HFF-Myc (cell line): ENCODE measurements around the gene CNTN4.

Experiments used
- DNase-seq: peaks from one replicate; pipeline ENCODE4 v3.0.0-alpha.2; 2011; ENCODE audit warnings: low read depth; ENCODE audit errors: extremely low read depth
- H3K4me3 ChIP-seq: replicated peaks from 2 replicates; pipeline ENCODE4 v1.5.1; 2011; ENCODE audit warnings: low read depth, mild to moderate bottlenecking, control low read depth, low read length
- TF ChIP-seq, protein P1 (sequence below): IDR thresholded peaks from 2 replicates; pipeline ENCODE4 v1.5.1; 2012; ENCODE audit warnings: mild to moderate bottlenecking, low read depth, low read length, control low read depth; ENCODE audit errors: missing control alignments

The CNTN4 gene

DNA sequence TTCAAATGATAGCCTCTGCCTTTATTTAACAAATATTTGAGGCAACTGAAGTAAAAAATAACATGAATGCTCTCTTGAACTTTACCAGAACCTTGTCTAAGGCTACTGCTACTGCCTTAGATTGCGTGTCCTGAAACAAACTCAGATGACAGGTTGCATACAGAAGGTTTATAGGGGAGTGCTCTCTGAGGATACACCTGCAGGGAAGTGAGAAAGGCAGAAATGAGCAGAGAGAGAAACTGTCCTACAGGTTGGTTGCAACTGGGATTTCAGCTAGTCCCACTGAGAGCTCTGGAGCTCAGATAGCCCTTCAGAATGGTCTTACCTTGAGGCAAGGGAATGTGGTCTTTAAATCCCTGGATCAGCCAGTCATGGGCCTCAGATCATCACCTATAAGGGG is 846.0 kb downstream of the CNTN4 start:
- TF ChIP-seq, protein P1, sequence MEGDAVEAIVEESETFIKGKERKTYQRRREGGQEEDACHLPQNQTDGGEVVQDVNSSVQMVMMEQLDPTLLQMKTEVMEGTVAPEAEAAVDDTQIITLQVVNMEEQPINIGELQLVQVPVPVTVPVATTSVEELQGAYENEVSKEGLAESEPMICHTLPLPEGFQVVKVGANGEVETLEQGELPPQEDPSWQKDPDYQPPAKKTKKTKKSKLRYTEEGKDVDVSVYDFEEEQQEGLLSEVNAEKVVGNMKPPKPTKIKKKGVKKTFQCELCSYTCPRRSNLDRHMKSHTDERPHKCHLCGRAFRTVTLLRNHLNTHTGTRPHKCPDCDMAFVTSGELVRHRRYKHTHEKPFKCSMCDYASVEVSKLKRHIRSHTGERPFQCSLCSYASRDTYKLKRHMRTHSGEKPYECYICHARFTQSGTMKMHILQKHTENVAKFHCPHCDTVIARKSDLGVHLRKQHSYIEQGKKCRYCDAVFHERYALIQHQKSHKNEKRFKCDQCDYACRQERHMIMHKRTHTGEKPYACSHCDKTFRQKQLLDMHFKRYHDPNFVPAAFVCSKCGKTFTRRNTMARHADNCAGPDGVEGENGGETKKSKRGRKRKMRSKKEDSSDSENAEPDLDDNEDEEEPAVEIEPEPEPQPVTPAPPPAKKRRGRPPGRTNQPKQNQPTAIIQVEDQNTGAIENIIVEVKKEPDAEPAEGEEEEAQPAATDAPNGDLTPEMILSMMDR, result no peak
- no peak for DNase-seq
- no peak overlapping the region for H3K4me3 ChIP-seq

DNA sequence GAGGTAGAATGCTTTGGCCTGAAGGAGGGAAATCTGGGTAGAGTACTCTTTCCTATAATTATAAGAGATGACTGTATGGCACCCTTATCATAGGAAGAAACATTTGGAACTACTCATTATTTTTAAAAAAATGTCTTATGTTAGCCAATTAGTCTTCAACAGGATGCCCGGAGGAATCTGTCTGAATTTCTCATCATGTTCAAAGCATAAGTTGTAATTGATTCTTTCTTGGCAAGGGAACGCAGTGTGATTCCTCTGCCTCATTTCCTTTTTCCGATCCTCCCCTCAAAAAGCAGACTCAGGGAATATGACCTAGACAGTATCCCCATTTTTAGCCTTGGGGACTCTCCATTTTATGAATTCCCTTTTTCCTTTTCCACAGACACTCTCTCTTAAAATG is 846.5 kb downstream of the CNTN4 start:
- H3K4me3 ChIP-seq, result no peak overlapping the region
- DNase-seq, result no peak
- TF ChIP-seq, protein P1, result no peak

DNA sequence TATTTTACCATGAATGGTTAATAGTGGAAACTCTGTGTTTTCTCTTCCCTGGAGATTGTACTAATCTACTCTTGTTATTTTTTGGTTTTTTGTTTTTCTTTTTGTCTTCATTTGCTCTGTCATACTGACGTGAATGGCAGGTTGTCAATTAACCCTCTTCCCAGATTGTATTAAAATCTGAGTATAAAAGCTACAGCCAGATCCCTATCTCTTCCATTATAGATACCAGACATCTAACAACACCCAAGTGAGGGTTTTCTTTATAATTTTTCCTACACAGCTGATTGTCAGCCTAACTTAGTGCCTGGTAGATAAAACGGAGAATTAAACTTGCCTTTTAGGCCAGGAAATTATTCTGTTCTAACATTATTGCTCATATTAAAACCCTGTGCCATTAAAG is 848.9 kb downstream of the CNTN4 start:
- no peak overlapping the region for H3K4me3 ChIP-seq
- no peak for DNase-seq
- TF ChIP-seq, protein P1, result no peak

DNA sequence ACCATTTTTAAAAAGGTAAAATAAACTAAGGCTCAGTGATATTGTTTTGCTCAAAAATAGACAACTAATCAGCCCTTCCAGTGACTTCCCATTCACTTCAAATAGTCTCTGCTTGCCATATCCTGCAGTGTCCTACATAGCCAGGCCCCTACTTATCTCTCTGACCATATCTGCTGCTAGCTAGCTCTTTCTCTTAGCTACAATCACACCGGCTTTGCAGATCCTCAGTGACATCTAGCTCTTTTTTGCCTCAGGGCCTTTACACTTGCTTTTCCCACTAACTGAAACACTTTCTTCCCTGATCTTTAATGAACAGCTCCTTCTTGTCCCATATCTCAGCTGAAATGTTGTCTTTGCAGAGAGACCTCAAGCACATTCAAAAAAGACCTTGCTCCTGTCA is 850.2 kb downstream of the CNTN4 start:
- TF ChIP-seq, protein P1, result no peak
- no peak for DNase-seq
- no peak overlapping the region for H3K4me3 ChIP-seq

DNA sequence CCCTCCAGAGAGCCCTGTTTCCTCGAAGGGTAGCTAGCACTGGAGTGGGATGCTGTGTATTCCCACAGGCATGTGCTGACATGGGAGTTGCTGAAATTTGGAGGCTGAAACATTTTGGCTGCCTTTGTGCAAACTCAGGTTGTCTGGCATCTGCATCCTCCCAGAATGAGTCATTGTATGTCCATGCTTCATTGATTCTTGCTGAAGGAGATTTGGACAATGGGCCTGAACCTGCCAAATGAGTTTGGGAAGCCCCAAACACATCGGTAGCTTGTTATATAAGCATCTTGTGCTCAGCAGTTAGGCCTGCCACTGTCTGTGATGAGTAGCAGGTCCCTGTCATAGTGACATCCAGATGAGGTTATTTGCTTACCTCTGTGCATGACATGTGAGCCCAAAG is 851.5 kb downstream of the CNTN4 start:
- TF ChIP-seq, protein P1, result no peak
- DNase-seq, result no peak
- H3K4me3 ChIP-seq, result no peak overlapping the region

DNA sequence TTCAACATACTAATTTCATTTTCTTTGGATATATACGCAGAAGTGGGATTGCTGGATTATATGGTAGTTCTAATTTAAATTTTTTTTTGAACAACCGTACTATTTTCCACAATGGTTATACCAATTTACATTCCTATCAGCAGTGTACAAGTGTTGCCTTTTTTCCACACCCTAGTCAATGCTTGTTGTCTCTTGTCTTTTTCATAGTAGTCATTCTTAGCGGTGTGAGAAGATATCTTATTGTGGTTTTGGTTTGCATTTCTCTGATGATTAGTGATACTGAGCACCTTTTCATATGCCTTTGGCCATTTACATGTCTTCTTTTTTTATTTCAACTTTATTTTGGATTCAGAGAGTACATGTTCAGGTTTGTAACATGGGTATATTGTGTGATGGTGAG is 858.4 kb downstream of the CNTN4 start:
- TF ChIP-seq, protein P1, result no peak
- DNase-seq, result no peak
- no peak overlapping the region for H3K4me3 ChIP-seq

DNA sequence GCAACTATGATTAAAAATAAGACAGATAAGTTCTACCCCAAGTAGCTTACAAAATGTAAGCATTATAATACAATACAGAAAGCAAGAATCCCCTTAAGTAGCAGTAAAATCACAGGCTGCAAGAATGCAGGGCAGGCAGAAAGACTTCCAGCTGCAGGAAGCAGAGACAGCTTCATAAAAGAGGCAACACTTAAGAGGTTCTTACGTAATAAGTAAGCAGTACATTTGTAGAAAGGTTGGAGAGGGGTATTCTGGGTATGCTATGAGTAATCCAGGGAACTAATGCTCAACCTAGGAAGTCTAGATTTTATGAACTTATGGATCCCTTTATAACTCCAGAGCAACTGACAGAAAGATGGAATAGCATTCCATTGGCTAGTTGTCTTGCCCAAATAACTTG is 859.9 kb downstream of the CNTN4 start:
- H3K4me3 ChIP-seq, result no peak overlapping the region
- TF ChIP-seq, protein P1, result no peak
- DNase-seq, result no peak
